GM19351 (cell line): ENCODE measurements around the gene LY6G6D.

Experiments
- ATAC-seq: cut with Tn5 transposase; IDR thresholded peaks from one replicate; pipeline ENCODE4 v1.9.1; 2021; ENCODE audit warnings: mild to moderate bottlenecking, moderate library complexity; ENCODE audit not compliant: unreplicated experiment

The LY6G6D gene

GRCh38 chr6:31715022-31715958 is at the start of gene LY6G6D:
TSS of gene LY6G6D (plus strand) at chr6:31715348. CDS start at chr6:31715356, 8 bp downstream.
- no peak for ATAC-seq

- ATAC-seq: peak; percentile 79
These were observed 49.4 kb upstream of the LY6G6D start, which contains the start of gene CSNK2B for GRCh38 chr6:31665501-31666336. TSS of gene CSNK2B (plus strand) at chr6:31666080. CDS start at chr6:31666832, 752 bp downstream.

GRCh38 chr6:31666337-31666965 is 48.7 kb upstream of the LY6G6D start:
- ATAC-seq: no peak

GRCh38 chr6:31669676-31670075 is 45.5 kb upstream of the LY6G6D start, which contains the start of gene LY6G5B:
TSS of gene LY6G5B (plus strand) at chr6:31669976. CDS start at chr6:31670951, 975 bp downstream.
- ATAC-seq: no peak

DNA sequence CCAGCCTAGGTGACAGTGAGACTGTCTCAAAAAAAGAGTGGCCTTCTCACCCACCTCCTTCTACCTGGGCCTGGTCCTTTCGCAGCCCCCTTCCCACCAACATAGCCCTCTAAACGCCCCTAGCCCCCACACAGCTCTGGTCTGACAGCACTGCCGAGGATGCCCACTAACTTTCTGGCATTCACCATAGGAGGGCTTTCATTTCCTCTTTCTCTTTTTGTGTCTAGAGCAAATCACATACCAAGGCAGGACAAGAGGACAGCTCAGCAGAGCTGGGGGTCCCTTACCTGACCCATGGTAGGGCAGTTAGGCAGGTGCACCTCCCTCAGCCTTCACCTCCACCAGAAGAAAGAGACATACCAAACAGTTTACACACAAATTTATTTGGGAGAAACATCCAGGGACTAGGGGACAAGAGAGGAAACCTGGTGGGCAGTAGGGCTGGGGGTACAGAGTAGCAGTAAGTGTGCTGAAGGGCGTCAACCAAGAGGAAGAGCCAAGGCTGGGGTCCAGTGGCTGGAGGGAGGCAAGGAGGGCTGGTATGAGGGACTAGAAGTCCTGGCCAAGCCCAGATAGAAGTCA is 38.7 kb upstream of the LY6G6D start:
- ATAC-seq: no peak

DNA sequence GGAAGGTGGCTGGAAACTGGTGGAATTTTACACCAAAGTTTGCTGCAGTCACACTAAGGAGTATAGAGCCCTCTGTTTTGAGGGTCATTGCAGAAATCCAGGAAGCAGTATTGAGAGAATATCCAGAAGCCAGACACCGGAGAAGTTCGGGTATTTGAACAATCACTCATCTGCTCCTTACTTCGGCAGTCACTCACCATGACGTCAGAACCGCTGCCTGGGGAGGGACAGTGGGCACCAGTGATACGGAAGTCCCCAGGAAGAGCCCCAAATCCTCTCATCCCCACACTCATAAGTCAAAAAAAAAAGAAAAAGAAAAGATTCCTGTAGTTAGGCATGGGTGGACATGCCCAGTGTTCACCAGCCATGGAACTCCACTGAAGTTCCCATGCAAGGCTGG is 38.2 kb upstream of the LY6G6D start:
- no peak for ATAC-seq

DNA sequence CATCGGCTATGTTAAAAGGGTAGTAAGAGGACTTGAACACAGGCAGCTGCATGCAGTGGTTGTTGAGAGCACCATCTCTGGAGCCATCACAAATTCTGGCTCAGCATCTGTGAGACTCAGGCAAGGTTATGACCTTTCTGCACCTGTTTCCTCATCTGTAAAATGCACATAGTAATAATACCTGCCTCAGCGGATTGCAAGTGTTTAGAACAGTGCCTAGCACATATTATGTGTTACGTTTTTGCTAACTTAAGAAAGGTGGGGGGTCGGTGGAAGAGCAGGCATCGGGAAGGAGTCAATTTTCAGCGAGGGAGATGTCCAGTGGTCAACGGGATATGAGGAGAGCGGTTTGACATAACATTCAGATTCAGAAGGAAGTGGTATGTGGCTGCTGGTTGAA is 37.2 kb upstream of the LY6G6D start:
- ATAC-seq: no peak

- ATAC-seq: no peak
These were observed 34.7 kb upstream of the LY6G6D start, which contains the start of gene LY6G5C for GRCh38 chr6:31680226-31681134. TSS of gene LY6G5C (minus strand) at chr6:31681067. CDS start at chr6:31680373, 694 bp downstream.

DNA sequence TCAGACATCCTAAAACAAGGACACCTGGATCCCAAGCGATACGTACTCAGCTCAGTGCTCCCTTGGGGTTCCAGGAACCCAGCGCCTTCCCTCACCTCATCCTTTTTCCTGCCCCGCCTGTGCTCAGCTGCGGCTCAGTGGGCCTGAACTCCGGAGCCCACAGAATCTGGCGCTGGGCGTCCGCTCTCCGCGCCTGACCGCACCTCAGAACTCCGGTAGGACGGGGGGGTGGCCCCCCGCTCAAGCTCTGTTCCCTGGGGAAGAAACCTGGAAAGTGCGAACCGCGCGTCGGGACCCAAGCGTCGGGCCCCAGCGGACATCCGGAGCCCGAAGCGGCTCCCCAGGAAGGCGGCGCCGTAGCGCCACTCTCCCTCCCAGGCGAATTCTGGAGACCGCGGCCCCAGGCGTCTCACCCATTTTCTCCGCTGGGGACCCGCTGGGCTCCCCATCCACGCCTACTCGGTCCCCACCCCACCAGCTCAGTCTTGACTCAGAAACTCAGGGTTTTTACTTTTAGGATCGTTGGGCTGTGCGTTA is 33.9 kb upstream of the LY6G6D start:
- ATAC-seq: no peak

DNA sequence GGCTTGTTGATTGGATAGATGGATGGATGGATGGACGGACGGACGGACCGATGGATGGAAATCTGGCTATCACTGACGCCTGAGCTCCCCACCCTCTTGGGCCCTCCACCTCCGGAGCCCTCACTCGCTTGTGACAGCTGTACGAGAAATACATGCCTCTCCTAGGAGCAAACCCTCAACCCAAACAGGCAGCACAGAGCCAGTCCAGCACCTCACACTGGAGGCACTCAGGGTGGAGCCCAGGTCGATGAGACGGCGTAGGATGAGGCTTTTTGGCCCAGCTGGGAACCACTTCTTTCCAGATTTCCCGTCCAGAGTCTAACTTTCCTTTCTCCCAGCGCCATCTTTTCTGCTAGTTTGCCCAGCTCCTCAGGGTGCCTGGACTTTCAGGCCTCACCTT is 31.6 kb upstream of the LY6G6D start:
- no peak for ATAC-seq

DNA sequence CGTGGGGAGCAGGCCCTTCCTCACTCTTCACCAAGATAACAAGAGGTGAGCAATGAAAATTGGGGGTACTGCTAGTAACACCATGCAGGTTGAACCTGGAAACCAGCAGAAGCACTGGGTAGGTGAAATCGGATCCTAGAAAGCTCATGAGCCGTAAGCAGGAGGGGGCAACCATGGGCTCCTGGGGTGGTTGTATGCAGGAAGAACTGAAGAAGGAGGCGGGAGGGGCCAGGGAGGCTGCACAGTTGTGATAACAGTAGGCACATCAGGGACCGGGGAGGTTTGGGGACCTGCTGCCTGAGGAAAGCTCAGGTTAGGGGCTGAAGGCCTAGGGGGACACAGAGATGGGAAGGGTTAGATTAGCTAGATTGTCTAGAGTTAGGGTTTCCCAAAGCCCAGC is 28.7 kb upstream of the LY6G6D start:
- ATAC-seq: no peak

GRCh38 chr6:31687321-31687720 is 27.8 kb upstream of the LY6G6D start:
- no peak for ATAC-seq

GRCh38 chr6:31687860-31688693 is 27.1 kb upstream of the LY6G6D start:
- ATAC-seq: no peak

GRCh38 chr6:31689249-31690110 is 25.7 kb upstream of the LY6G6D start:
- ATAC-seq: no peak

DNA sequence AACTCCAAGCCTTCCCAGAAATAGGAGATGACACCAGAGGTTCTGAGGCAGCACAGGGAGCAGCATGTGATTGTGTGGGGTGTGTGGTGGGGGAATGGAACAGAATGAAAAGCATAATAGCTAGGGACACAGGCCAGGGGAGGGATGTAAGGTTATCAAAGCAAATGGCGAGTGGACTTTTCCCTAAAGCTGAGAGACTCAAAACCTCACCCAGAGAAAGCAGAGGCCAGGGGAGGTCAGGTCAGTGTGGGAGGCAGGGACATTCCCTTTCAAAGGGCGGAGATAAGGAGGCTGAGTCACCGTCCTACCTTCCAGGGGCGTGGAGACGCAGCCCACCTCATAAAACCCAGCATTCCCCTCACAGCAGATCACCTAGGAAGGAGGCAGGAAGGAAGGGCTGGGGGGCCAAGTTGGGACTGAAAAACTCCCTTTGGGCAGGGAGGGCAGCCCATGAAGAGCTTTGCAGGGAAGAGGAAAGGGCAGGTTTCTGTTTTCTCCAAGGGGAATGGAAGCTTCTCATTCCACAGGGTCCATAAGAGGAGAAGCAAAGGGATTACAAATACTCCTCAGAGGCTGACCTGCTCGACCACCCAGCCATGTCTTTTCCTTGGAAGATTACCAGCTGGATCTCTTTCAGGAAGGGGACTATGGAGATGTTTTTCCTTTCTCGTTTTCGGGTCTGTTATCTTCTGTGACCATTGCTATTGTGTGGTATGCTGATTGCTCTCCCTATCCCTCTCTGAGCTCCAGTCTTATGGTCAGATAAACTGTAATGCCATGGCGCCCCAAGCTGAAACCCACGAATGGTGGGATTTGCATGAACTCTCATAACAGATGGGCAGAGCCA is 24.7 kb upstream of the LY6G6D start:
- no peak for ATAC-seq

DNA sequence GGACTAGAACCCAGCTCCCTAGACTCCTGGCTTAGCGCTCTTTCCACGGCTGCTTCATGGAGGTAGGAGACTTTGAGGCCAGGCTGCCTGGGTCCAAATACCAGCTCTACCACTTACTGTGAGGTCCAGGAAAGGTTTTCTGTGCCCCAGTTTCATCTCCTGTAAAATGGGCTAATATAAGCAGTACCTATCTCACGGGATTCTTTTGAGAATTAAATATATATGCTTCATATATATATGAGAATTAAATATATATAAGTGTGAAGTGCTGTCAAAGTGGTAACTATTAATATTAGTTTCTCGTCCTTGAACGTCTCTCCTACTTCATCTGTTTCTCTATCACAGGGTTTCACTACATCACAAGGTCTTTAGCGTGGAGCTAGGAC is 24.1 kb upstream of the LY6G6D start:
- ATAC-seq: no peak
